Measurements from ENCODE around the gene AZIN2.

Gene AZIN2

DNA sequence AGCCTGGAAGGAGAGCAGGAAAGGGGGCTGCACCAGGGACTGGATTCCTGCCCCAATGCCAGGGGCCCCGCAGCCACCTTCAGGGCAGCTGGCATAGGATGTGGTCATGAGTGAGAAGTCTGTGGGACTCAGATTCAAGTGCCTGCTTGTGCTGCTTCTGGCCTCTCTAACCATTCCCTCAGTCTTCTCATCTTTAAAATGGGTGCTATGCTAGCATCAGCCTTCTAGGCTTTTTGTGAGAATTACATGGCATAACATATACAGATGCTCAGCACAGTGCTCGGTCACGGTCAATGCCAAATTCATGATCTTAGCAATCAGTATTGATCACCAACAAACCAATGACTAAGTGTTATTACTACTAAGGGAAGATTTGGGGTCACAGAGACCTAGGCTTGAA lies 77.4 kb downstream of the AZIN2 start:
- DNase-seq = no peak

DNA sequence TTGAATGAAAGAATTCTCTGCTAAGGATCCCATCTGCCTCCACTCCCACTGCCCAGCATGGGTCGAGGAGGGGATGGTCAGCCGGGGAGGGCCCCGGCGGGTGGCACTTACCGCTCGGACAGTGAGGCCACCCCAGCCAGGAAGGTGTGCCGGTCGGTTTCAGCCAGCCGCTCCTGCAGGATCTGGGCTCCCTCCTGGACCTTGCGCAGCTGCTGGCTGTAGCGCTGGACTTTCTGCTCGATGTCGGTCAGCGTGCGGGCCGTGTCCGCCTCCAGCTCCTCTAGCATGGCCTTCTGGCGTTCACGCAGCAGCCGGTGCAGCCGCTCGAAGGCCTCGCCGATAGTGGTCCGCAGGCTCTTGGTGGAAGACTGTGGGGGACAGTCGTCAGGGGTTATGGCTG lies 78.6 kb downstream of the AZIN2 start:
- no peak for DNase-seq

DNA sequence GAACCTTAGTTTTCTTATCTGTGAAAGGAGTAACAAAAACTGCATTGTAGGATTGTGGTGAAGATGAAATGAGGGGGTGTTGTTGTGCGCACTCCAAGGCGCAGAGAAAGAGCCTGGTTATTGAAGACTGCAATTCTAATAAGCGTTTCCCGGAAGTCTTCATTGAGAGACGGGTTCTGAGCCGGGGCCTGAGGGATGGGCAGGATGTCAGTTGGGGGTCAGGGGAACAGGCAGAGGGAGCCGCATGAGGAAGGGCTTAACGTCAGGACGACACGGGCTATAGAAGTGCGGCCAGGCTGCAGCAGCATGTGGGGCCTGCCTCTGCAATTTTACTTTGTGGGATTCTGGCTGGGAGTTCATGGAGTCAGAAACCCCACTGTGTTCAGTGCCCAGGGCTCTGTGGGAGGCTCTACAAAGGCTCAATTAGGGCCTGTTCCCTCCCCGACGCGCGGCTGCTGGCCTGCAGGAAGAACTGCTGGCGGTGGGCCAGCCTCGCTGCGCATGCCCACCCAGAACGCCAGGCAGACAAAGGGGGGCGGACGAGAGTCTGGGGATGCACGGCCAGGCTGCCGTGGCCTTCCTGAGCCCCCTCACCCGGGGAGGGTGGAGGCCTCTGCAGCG lies 80.2 kb downstream of the AZIN2 start:
- no peak for DNase-seq

DNA sequence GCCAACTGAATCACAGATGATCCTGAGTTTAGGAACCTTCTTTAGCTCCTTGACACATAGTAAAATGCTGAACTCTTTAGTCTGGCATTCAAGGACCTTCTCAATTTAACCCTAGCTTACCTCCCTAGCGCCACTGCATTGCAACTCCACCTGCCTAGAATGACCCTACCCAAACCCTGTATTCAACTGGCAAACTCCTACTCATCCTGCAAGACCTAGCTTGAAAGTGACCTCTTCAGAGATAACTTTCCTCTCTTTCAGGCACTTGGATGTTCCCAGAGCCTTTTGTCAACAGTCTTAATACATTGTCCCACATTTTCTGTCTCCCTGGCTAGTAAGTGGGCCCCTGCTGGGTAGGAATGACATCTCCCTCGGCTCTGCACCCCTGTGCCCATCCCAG lies 81.2 kb downstream of the AZIN2 start:
- no peak for DNase-seq

DNA sequence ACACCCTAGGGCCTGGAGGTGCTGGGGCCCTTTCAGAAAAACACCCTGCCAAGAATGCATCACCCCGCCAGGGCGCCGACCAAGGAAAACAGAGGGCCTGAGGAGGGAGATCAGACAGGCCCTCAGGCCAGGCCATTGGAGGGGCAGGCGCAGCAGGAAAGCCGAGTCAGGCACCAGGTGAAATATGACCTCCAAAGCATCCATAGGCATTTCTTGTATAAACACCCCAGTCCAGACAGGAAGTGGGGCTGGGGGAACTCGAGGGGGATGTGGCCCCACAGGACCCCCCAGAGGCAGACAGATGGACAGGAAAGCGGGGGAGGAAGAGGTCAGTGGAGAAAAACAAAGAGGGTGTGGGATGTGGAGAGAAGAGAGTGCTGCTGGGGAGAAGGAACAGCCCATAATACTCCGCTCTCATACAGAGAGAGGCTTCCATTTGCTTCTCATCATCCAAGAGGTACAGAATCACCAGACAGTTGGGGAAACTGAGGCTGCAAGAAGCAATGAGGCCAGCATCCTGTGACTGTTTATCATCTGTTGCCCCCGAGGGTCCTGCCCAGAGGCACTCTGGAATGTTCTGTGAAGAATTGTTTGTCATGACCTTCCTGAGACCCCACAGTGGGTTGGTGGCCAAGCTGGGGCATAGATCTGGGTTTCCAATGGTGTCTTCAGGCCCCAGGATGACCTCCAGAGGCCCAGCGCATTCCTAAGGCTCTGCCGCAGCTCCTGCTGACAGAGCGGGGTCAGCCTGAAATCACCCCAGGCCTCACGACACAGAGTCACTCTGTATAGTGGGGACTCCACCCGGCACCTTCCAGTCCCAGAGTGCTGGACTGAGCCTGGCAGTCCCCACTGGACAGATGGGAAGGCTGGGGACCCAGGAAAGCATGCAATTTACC lies 82.9 kb downstream of the AZIN2 start:
- no peak for DNase-seq

DNA sequence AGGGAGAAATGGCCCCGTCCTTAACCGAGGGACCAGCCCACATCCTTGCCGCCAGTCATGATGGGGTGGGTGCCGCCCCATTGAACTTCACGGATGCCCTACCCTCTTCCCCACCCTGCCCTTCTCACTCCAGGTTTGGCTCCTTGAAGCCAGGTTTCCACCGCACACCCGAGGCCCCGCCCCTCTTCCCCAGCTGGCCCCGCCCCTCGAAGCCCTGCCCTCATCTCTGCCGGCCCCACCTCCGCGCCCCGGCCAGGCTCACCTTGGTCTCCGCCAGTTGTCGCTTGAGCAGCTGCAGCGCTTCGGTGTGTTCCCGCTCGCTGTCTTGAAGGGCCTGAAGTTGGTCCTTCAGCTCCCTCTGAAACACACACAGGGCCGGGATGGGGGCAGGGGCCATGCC lies 84.3 kb downstream of the AZIN2 start:
- peak; percentile 12 for DNase-seq

DNA sequence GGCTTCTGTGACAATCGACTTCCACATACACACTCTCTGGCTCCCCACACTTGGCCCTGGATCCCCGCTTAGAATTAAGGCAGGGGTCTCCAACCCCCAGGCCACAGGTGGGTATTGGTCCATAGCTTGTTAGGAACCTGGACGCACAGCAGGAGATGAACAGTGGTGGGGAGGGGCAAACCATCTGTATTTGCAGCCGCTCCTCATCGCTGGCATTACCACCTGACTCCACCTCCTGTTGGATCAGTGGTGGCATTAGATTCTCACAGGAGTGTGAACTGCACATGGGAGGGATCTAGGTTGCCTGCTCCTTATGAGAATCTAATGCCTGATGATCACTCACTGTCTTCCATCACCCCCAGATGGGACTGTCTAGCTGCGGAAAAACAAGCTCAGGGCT lies 84.9 kb downstream of the AZIN2 start:
- DNase-seq = no peak

DNA sequence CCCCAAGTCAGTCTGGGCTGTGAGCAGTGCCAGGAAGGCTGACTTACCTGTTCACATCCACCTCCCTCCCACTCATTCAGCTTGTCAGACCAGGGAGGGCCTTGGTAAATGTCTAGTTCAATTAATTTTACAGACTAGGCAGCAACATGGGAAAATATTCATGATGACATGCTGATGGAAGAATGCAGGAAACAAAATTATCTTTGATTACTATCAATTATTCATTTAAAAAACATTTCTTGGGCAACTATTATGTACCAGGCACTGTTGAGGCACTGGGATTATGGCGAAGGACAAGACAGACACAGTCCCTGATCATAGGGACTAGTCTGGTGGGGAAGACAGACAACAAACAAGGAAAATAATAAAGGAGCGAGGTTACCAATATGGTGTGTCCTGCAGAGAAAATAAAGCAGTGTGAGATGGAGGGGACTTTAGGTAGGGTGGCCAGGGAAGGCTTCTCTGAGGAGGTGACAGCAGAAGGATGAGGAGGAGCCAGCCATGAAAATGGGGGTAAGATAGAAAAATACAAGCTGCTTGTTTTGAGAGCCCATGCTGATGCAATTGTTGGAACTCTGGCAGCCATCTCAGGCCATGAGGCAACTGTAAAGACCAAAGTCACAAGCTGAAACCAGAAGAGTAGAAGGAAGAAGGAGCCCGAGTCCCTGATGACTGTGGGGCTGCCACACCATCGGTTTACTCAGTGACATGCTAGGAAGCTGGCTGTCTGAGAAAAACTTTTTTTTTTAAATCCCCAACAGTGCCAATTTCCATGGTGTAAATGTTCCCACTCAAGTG lies 86.9 kb downstream of the AZIN2 start:
- DNase-seq = no peak

DNA sequence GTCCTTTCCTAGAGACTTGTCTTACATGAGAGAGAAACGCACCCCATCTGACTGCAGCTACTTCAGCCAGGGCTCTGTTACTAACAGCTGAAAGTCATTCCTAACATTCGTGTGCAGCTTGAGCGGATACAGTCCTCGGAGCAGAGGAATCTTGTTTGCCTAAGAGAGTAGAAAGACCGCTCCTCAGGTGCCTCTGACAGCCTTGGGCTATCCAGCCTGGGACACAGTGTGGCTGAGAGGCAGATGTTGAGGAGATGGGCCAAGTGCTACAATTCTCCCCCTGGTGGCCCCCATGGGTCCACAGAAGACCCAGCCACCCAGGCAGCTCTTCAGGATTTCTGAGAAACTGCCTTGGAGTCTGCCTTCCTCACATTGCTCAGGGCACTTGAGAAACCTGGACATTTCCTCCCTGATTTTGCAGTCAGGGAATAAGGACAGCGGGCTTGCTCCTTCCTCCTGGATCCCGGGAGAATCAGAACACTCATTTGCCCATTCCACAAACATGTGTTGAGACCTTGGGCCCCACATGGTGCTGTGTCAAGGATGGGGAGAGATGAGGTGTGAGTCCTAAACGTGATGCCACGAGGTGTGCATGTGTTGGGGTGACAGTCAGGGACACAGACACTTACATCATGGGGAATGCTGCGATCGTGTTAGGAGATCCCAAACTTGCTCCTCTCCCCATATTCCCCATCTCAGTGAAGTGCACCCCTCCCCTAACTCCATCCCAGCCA lies 87.8 kb downstream of the AZIN2 start:
- DNase-seq = no peak

DNA sequence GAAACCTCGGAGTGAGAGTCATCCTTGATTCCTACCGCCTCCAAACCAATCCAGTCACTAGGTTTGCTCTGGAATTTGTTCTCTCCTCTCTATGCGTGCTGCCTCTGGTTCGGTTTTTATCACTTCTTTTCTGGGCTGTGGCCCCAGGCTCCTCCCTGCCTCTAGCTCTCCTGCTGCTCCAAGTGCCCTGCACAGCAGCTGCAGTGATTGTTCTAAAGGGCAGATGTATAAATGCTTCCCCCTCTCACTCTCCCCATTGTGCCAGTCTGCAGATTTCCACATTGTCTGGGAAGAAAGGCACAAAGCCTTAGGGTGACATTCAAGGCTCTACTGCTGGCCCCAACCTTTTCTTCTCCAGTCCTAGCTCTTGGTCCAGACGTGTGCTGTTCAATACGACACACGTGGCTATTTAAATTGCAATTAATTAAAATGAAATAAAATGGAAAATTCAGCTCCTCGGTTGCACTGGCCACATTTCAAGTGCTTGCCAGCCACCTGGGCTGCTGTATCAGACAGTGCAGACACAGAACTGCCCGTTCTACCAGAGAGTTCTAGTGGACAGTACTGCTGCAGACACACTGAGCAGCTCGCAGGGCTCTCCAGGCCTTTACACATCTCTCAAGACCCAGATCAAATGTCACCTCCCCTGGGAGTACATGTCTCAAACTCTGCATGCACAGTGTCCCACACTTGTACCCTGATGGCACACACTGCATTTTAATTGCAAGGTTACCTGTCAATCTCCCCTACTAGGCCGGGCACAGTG lies 88.5 kb downstream of the AZIN2 start:
- DNase-seq = no peak

All from DMS53 (cell line).